Calu3 (cell line): ENCODE data around the gene GJA4. TPM values are rescaled to one million over a fixed set of nuclear protein-coding genes. Genes with fewer than 3 reads are reported as not detected.

Source experiments
- BruUV-seq: library from RNA; stranded (reverse); fragments of 400-500 nt; replicated peaks from 2 replicates; lab custom pipeline; 2021; lab: Mats Ljungman, UMichigan
- CTCF ChIA-PET: fragments of 300-600 bp; sonication (Branson Sonifier 250); formaldehyde crosslinking; loops from one replicate; lab custom pipeline; 2022; ENCODE audit warnings: antibody characterized with exemption; lab: Charles Lee
- DNase-seq: peaks from one replicate; pipeline ENCODE4 v3.0.0; 2022
- H3K27ac Mint-ChIP-seq: one replicate; pipeline ENCODE4 v1.8.0; 2022; ENCODE audit warnings: mixed read lengths; ENCODE audit not compliant: unreplicated experiment
- H3K27me3 Mint-ChIP-seq: one replicate; pipeline ENCODE4 v1.8.0; 2022; ENCODE audit warnings: mixed read lengths; ENCODE audit not compliant: unreplicated experiment
- H3K36me3 Mint-ChIP-seq: one replicate; pipeline ENCODE4 v1.8.0; 2022; ENCODE audit warnings: mild to moderate bottlenecking, moderate library complexity, mixed read lengths; ENCODE audit not compliant: insufficient read depth, unreplicated experiment
- H3K4me1 Mint-ChIP-seq: one replicate; pipeline ENCODE4 v1.8.0; 2022; ENCODE audit warnings: mild to moderate bottlenecking, low read depth, mixed read lengths; ENCODE audit not compliant: unreplicated experiment
- H3K4me3 Mint-ChIP-seq: one replicate; pipeline ENCODE4 v1.8.0; 2022; ENCODE audit warnings: mild to moderate bottlenecking, low read depth, moderate library complexity, mixed read lengths; ENCODE audit not compliant: unreplicated experiment
- H3K9me3 Mint-ChIP-seq: one replicate; pipeline ENCODE4 v1.8.0; 2022; ENCODE audit warnings: low read depth, mixed read lengths; ENCODE audit not compliant: unreplicated experiment
- CTCF ChIP-seq: fragments of 200-600 bp; IDR thresholded peaks from one replicate; pipeline ENCODE4 v1.8.0; 2022; ENCODE audit warnings: antibody characterized with exemption; ENCODE audit not compliant: unreplicated experiment
- intact Hi-C: fragments of 100-400 bp; cut with micrococcal nuclease; formaldehyde crosslinking; loops from one replicate; pipeline ENCODE4 v1.10.0; 2022; ENCODE audit not compliant: unreplicated experiment
- total RNA-seq: library from RNA; stranded (reverse); gene quantifications from 2 replicates; pipeline ENCODE4 v1.2.3, GENCODE V29; 2022

Gene GJA4
- total RNA-seq, 1 experiment from 2014 or later = not detected

- intact Hi-C loops = loop anchor here (5.0 kb wide), 1 partner anchor 195 kb away; no protein-coding TSS in a partner anchor
- H3K4me3 Mint-ChIP-seq = no peak overlapping the region
- DNase-seq = no peak
- H3K27ac Mint-ChIP-seq = no peak overlapping the region
- no peaks in the 10 kb centered on the region for H3K9me3 Mint-ChIP-seq
- peaks cover 12% of the 10 kb centered on the region for H3K27me3 Mint-ChIP-seq
- TF ChIP-seq CTCF = peak; percentile 15
- BruUV-seq = no TSS peak
- CTCF ChIA-PET = interaction anchor here (1.4 kb wide), 2 partner anchors 45 to 65 kb away, joined by 4 to 6 read pairs; no protein-coding TSS in a partner anchor
- H3K36me3 Mint-ChIP-seq = peaks cover 28% of the 10 kb centered on the region
- H3K4me1 Mint-ChIP-seq = peaks cover 23% of the 10 kb centered on the region
Observed at GRCh38 chr1:34787461-34788420, 5.1 kb upstream of the GJA4 start.

- CTCF ChIA-PET = no interaction called here
- H3K27ac Mint-ChIP-seq = no peak overlapping the region
- H3K27me3 Mint-ChIP-seq = peaks cover 20% of the 10 kb centered on the region
- H3K9me3 Mint-ChIP-seq = no peaks in the 10 kb centered on the region
- H3K4me3 Mint-ChIP-seq = no peak overlapping the region
- no peak for TF ChIP-seq CTCF
- no peak for DNase-seq
- H3K36me3 Mint-ChIP-seq = peaks cover 8% of the 10 kb centered on the region
- H3K4me1 Mint-ChIP-seq = peaks cover 10% of the 10 kb centered on the region
- intact Hi-C loops = no loop called here
- BruUV-seq = no TSS peak
Observed at GRCh38 chr1:34790985-34791384, 1.8 kb upstream of the GJA4 start.

- Mint-ChIP-seq H3K4me3 (no peak overlapping the region), H3K4me1 (no peaks in the 10 kb centered on the region), H3K36me3 (no peaks in the 10 kb centered on the region), H3K27me3 (peaks cover 34% of the 10 kb centered on the region), H3K27ac (no peak overlapping the region), H3K9me3 (no peaks in the 10 kb centered on the region)
- CTCF ChIA-PET = no interaction called here
- no peak for TF ChIP-seq CTCF
- intact Hi-C loops = no loop called here
- no TSS peak for BruUV-seq
- no peak for DNase-seq
Observed at GRCh38 chr1:34792424-34792823, 375 bp upstream of the GJA4 start.

- DNase-seq = no peak
- no TSS peak for BruUV-seq
- CTCF ChIA-PET = no interaction called here
- no peak overlapping the region for H3K4me3 Mint-ChIP-seq
- TF ChIP-seq CTCF = no peak
- H3K4me1 Mint-ChIP-seq = no peaks in the 10 kb centered on the region
- peaks cover 47% of the 10 kb centered on the region for H3K27me3 Mint-ChIP-seq
- intact Hi-C loops = no loop called here
- no peaks in the 10 kb centered on the region for H3K9me3 Mint-ChIP-seq
- no peaks in the 10 kb centered on the region for H3K36me3 Mint-ChIP-seq
- no peak overlapping the region for H3K27ac Mint-ChIP-seq
Observed at GRCh38 chr1:34794001-34794789, 1.4 kb downstream of the GJA4 start.
